GM23338 (cell line): Measurements from ENCODE around the gene DPF3. TPM values are rescaled to one million over a fixed set of nuclear protein-coding genes. Genes with fewer than 3 reads are reported as not detected.

ENCODE experiments used
- ATAC-seq: fragments of 200-7000 bp; cut with Tn5 transposase; 3 replicates; pipeline ENCODE4 v1.9.1; 2020
- DNase-seq: peaks from one replicate; pipeline ENCODE4 v3.0.0-alpha.2; 2015; ENCODE audit warnings: low spot score
- H2AFZ ChIP-seq: fragments of 200-600 bp; sonication (generic); 2 replicates; pipeline ENCODE4 v1.8.0; 2016; ENCODE audit warnings: antibody characterized with exemption, mild to moderate bottlenecking, moderate library complexity
- H3F3A ChIP-seq: fragments of 200-600 bp; sonication (generic); replicated peaks from 2 replicates; pipeline ENCODE4 v1.8.0; 2017; ENCODE audit warnings: antibody characterized with exemption, mixed run types, low read depth
- H3K27ac ChIP-seq: fragments of 200-600 bp; sonication (generic); 2 replicates; pipeline ENCODE4 v1.6.1; 2016; ENCODE audit warnings: low read depth
- H3K27me3 ChIP-seq: fragments of 200-600 bp; sonication (generic); 2 replicates; pipeline ENCODE4 v1.8.0; 2016; ENCODE audit warnings: mild to moderate bottlenecking, mixed run types, moderate library complexity; ENCODE audit not compliant: insufficient read depth
- H3K36me3 ChIP-seq: fragments of 200-600 bp; sonication (generic); 2 replicates; pipeline ENCODE4 v1.8.0; 2016; ENCODE audit warnings: mild to moderate bottlenecking; ENCODE audit not compliant: insufficient read depth
- H3K4me1 ChIP-seq: fragments of 200-600 bp; sonication (generic); 2 replicates; pipeline ENCODE4 v1.8.0; 2016; ENCODE audit warnings: mild to moderate bottlenecking, moderate library complexity; ENCODE audit not compliant: insufficient read depth
- H3K4me2 ChIP-seq: fragments of 200-600 bp; sonication (generic); 2 replicates; pipeline ENCODE4 v1.7.1; 2017; ENCODE audit warnings: mixed run types
- H3K4me3 ChIP-seq: fragments of 200-600 bp; sonication (generic); 2 replicates; pipeline ENCODE4 v1.6.1; 2016; ENCODE audit warnings: mixed run types
- H3K79me2 ChIP-seq: fragments of 200-600 bp; sonication (generic); replicated peaks from 2 replicates; pipeline ENCODE4 v1.8.0; 2017; ENCODE audit warnings: mild to moderate bottlenecking; ENCODE audit not compliant: insufficient read depth
- H3K9me2 ChIP-seq: fragments of 200-600 bp; sonication (generic); 2 replicates; pipeline ENCODE4 v1.8.0; 2017; ENCODE audit not compliant: insufficient read depth
- H4K20me1 ChIP-seq: fragments of 200-600 bp; sonication (generic); replicated peaks from 2 replicates; pipeline ENCODE4 v1.8.0; 2017; ENCODE audit warnings: mild to moderate bottlenecking; ENCODE audit not compliant: insufficient read depth
- H3K27ac Mint-ChIP-seq: 2 replicates; pipeline ENCODE4 v1.8.0; 2020; ENCODE audit warnings: inconsistent platforms, mild to moderate bottlenecking, moderate library complexity, mixed read lengths
- H3K27me3 Mint-ChIP-seq: 3 replicates; pipeline ENCODE4 v1.8.0; 2022; ENCODE audit warnings: low read depth, mild to moderate bottlenecking, moderate library complexity, mixed read lengths, inconsistent platforms; ENCODE audit not compliant: insufficient read depth, poor library complexity
- H3K36me3 Mint-ChIP-seq: 3 replicates; pipeline ENCODE4 v1.8.0; 2021; ENCODE audit warnings: low read depth, mild to moderate bottlenecking, inconsistent platforms, moderate library complexity, mixed read lengths
- H3K4me1 Mint-ChIP-seq: 3 replicates; pipeline ENCODE4 v1.8.0; 2020; ENCODE audit warnings: mild to moderate bottlenecking, inconsistent platforms, mixed read lengths
- H3K4me3 Mint-ChIP-seq: 3 replicates; pipeline ENCODE4 v1.8.0; 2021; ENCODE audit warnings: moderate library complexity, mild to moderate bottlenecking, inconsistent platforms, mixed read lengths
- H3K9me3 Mint-ChIP-seq: 3 replicates; pipeline ENCODE4 v1.8.0; 2020; ENCODE audit warnings: moderate library complexity, mild to moderate bottlenecking, inconsistent platforms, mixed read lengths
- CREB1 ChIP-seq: fragments of 250-450 bp; sonication (Bioruptor Pico); IDR thresholded peaks from 2 replicates; pipeline ENCODE4 v1.5.0; 2020; ENCODE audit warnings: low read depth, mild to moderate bottlenecking, moderate library complexity
- POLR2AphosphoS5 ChIP-seq: IDR thresholded peaks from 2 replicates; pipeline ENCODE4 v1.6.1; 2016; ENCODE audit warnings: antibody characterized with exemption, low read depth
- REST ChIP-seq: IDR thresholded peaks from one replicate; pipeline ENCODE4 v1.6.1; 2018; ENCODE audit warnings: antibody characterized with exemption; ENCODE audit not compliant: unreplicated experiment
- ZNF114 ChIP-seq: fragments of 250-450 bp; sonication (Bioruptor Pico); IDR thresholded peaks from 2 replicates; pipeline ENCODE4 v1.5.0; 2020; ENCODE audit warnings: mild to moderate bottlenecking, moderate library complexity
- ZNF331 ChIP-seq: fragments of 250-450 bp; sonication (Bioruptor Pico); IDR thresholded peaks from 2 replicates; pipeline ENCODE4 v1.5.0; 2020; ENCODE audit warnings: low read depth, mild to moderate bottlenecking, moderate library complexity
- ZNF462 ChIP-seq: fragments of 250-450 bp; sonication (Bioruptor Pico); IDR thresholded peaks from 2 replicates; pipeline ENCODE4 v1.5.0; 2020; ENCODE audit warnings: mild to moderate bottlenecking, moderate library complexity
- polyA plus RNA-seq: library from polyadenylated mRNA; unstranded; fragments of >200 nt; fragmentation: Nextera tagmentation; extraction: Ambion mirVana; gene quantifications from 2 replicates; pipeline ENCODE4 v1.2.1, GENCODE V29; 2016
- total RNA-seq: library from RNA; depleted of rRNA; stranded (reverse); fragments of >200 nt; shearing (Covaris generic); gene quantifications from 2 replicates; pipeline ENCODE4 v1.2.3, GENCODE V29; 2014

Gene DPF3
- total and polyA plus RNA-seq, 2 experiments from 2014 or later: 0.18 to 1.0 TPM

GRCh38 chr14:72884386-72884785 is 9.5 kb downstream of the DPF3 start (continued):
- TF ChIP-seq ZNF462 (CRISPR knock-in tag): no peak

GRCh38 chr14:72883961-72884360 is 9.9 kb downstream of the DPF3 start:
- no peaks in the 10 kb centered on the region for H3F3A ChIP-seq
- Mint-ChIP-seq H3K9me3 (peaks cover 15% of the 10 kb centered on the region; the same call in 2 of the 3 replicates), H3K27ac (no peak overlapping the region), H3K4me1 (peaks cover 29% of the 10 kb centered on the region), H3K4me3 (no peak overlapping the region), H3K36me3 (peaks cover 4% of the 10 kb centered on the region; the same call in 2 of the 3 replicates), H3K27me3 (peaks cover 5% of the 10 kb centered on the region)
- H3K4me3 ChIP-seq: no peak overlapping the region
- 0 out of 2 replicates have a peak, but pooled peaks cover 13% of the 10 kb centered on the region for H3K9me2 ChIP-seq
- DNase-seq (peak; percentile 28), ATAC-seq (peak; percentile 35; the same call in 1 of the 3 replicates)
- peaks cover 21% of the 10 kb centered on the region for H3K4me1 ChIP-seq
- no peak overlapping the region for H3K27ac ChIP-seq
- no peaks in the 10 kb centered on the region for H3K79me2 ChIP-seq
- no peaks in the 10 kb centered on the region for H4K20me1 ChIP-seq
- no peaks in the 10 kb centered on the region for H3K36me3 ChIP-seq
- no peaks in the 10 kb centered on the region for H3K27me3 ChIP-seq
- 0 out of 2 replicates have a peak overlapping the region, but pooled peaks have one; percentile 59 for H2AFZ ChIP-seq
- H3K4me2 ChIP-seq: no peak overlapping the region
- no peak for TF ChIP-seq ZNF114 (CRISPR knock-in tag)
- TF ChIP-seq REST: no peak
- no peak for TF ChIP-seq POLR2AphosphoS5
- TF ChIP-seq CREB1: no peak
- TF ChIP-seq ZNF462 (CRISPR knock-in tag): no peak
- TF ChIP-seq ZNF331 (CRISPR knock-in tag): no peak
